Naive thymus-derived CD4-positive, alpha-beta T cell (primary cell): ENCODE data around the gene HELLS. TPM values are rescaled to one million over a fixed set of nuclear protein-coding genes. Genes with fewer than 3 reads are reported as not detected.
"Not testable (repeated sequence)": the region's sequence is repeated elsewhere in the genome, so short reads cannot be mapped to it uniquely, and the experiment has no call there.

Experiments
- ATAC-seq: fragments of 150-1000 bp; cut with Tn5 transposase; 2 replicates; pipeline ENCODE4 v1.10.0; 2021; ENCODE audit warnings: mild to moderate bottlenecking, moderate library complexity
- CTCF ChIA-PET: fragments of 350-600 bp; sonication (Branson Sonifier 250); formaldehyde crosslinking; loops from one replicate; lab custom pipeline; 2021; ENCODE audit warnings: antibody characterized with exemption; lab: Charles Lee
- POLR2A ChIA-PET: fragments of 350-600 bp; sonication (Branson Sonifier 250); formaldehyde crosslinking; loops from one replicate; lab custom pipeline; 2021; ENCODE audit warnings: antibody characterized with exemption, inconsistent platforms; lab: Charles Lee
- DNase-seq, 9 donors: peaks; one replicate each; pipeline versions ENCODE4 v3.0.0 to v3.0.0-alpha.2; 2020 to 2022; ENCODE audit warnings: mixed read lengths in 1 of 9
- H3K27ac ChIP-seq: one replicate; pipeline ENCODE4 v1.7.0; 2013; ENCODE audit warnings: mild to moderate bottlenecking, low read depth, low read length, moderate library complexity
- H3K27me3 ChIP-seq, 2 donors: one replicate each; pipeline ENCODE4 v1.7.0; 2013; ENCODE audit warnings: low read length in 2 of 2, mild to moderate bottlenecking in 2 of 2, moderate library complexity in 2 of 2; ENCODE audit not compliant: control insufficient read depth in 2 of 2, insufficient read depth in 2 of 2
- H3K36me3 ChIP-seq, 3 experiments: 1 replicate in 2 of 3; 2 replicates in 1 of 3; pipeline ENCODE4 v1.7.0; 2013; ENCODE audit warnings: low read length in 3 of 3, mild to moderate bottlenecking in 3 of 3, moderate library complexity in 1 of 3; ENCODE audit not compliant: insufficient read depth in 3 of 3, control insufficient read depth in 2 of 3
- H3K4me1 ChIP-seq, 2 donors: one replicate each; pipeline ENCODE4 v1.7.0; 2013; ENCODE audit warnings: low read length in 2 of 2, mild to moderate bottlenecking in 2 of 2, moderate library complexity in 1 of 2; ENCODE audit not compliant: control insufficient read depth in 2 of 2, insufficient read depth in 2 of 2
- H3K4me3 ChIP-seq: 2 replicates; pipeline ENCODE4 v1.7.0; 2013; ENCODE audit warnings: mild to moderate bottlenecking, low read length
- H3K9me3 ChIP-seq, 3 experiments: 1 replicate in 2 of 3; 2 replicates in 1 of 3; pipeline ENCODE4 v1.7.0; 2013; ENCODE audit warnings: low read length in 3 of 3; ENCODE audit not compliant: control insufficient read depth in 2 of 3
- H3K27ac Mint-ChIP-seq, 9 donors: one replicate each; pipeline ENCODE4 v1.8.0; 2020 to 2022; ENCODE audit warnings: mixed read lengths in 9 of 9, mild to moderate bottlenecking in 8 of 9, moderate library complexity in 5 of 9, inconsistent platforms in 2 of 9
- H3K27me3 Mint-ChIP-seq, 5 donors: one replicate each; pipeline ENCODE4 v1.8.0; 2021 to 2022; ENCODE audit warnings: mixed read lengths in 5 of 5, mild to moderate bottlenecking in 1 of 5
- H3K36me3 Mint-ChIP-seq, 5 donors: one replicate each; pipeline ENCODE4 v1.8.0; 2020 to 2022; ENCODE audit warnings: mixed read lengths in 5 of 5, mild to moderate bottlenecking in 3 of 5, inconsistent platforms in 1 of 5
- H3K4me1 Mint-ChIP-seq, 7 donors: one replicate each; pipeline ENCODE4 v1.8.0; 2020 to 2022; ENCODE audit warnings: mixed read lengths in 7 of 7, mild to moderate bottlenecking in 3 of 7, inconsistent platforms in 1 of 7
- H3K4me3 Mint-ChIP-seq, 10 donors: one replicate each; pipeline ENCODE4 v1.8.0; 2020 to 2022; ENCODE audit warnings: mild to moderate bottlenecking in 10 of 10, mixed read lengths in 10 of 10, moderate library complexity in 6 of 10, inconsistent platforms in 2 of 10
- H3K9me3 Mint-ChIP-seq, 11 donors: one replicate each; pipeline ENCODE4 v1.8.0; 2020 to 2022; ENCODE audit warnings: mixed read lengths in 11 of 11, mild to moderate bottlenecking in 4 of 11, inconsistent platforms in 1 of 11, moderate library complexity in 1 of 11
- intact Hi-C, 2 donors: fragments of 100-400 bp; cut with micrococcal nuclease; formaldehyde crosslinking; loops; one replicate each; pipeline ENCODE4 v1.15.1; 2023
- polyA plus RNA-seq, 2 donors: library from polyadenylated mRNA; unstranded; fragments of 300-500 nt; fragmentation: Illumina TruSeq; gene quantifications; one replicate each; pipeline ENCODE4 v1.2.3, GENCODE V29; 2021
- total RNA-seq, 6 experiments: library from RNA in 5 of 6; stranded (reverse) in 5 of 6; gene quantifications; 1 replicate in 5 of 6; 2 replicates in 1 of 6; pipeline ENCODE4 v1.2.3 and lab custom pipeline; 2021 to 2026

HELLS gene
- total and polyA plus RNA-seq, 7 experiments from 2014 or later: 2.7 to 107 (median 7.4) TPM

- peaks cover 0 to 7% (median 3%) of the 10 kb centered on the region in 5 donors for H3K36me3 Mint-ChIP-seq
- no peak for ATAC-seq
- intact Hi-C loops: loop anchor here (5.0 to 10.0 kb wide), 8 partner anchors 147 to 1704 kb away; partner anchors contain the start of genes CC2D2B (in 2 of the 2), FRA10AC1 (in 2 of the 2), EXOC6 (in 1 of the 2) and SLC35G1 (in 1 of the 2)
- Histone ChIP-seq H3K27me3 (no peaks in the 10 kb centered on the region), H3K4me3 (no peak overlapping the region), H3K4me1 (peaks cover 3 to 8% of the 10 kb centered on the region in 2 donors), H3K27ac (no peak overlapping the region), H3K9me3 (no peaks in the 10 kb centered on the region), H3K36me3 (peaks cover 0 to 5% (median 0%) of the 10 kb centered on the region in 3 experiments)
- peak overlapping the region in 1 of 10 donors; percentile 34 for H3K4me3 Mint-ChIP-seq
- no peak for DNase-seq
- CTCF ChIA-PET: no interaction called here
- peaks cover 0 to 3% (median 0%) of the 10 kb centered on the region in 11 donors for H3K9me3 Mint-ChIP-seq
- POLR2A ChIA-PET: no interaction called here
- peaks cover 0 to 24% (median 6%) of the 10 kb centered on the region in 5 donors for H3K27me3 Mint-ChIP-seq
- H3K27ac Mint-ChIP-seq: no peak overlapping the region
- H3K4me1 Mint-ChIP-seq: peaks cover 15 to 35% (median 23%) of the 10 kb centered on the region in 7 donors
Measured at GRCh38 chr10:94549221-94549620, 3.6 kb downstream of the HELLS start.

- H3K4me3 Mint-ChIP-seq, H3K4me1 ChIP-seq, H3K9me3 Mint-ChIP-seq, H3K4me1 Mint-ChIP-seq, H3K4me3 ChIP-seq, POLR2A ChIA-PET, H3K36me3 ChIP-seq, H3K9me3 ChIP-seq, CTCF ChIA-PET, DNase-seq, H3K27ac ChIP-seq, H3K27me3 ChIP-seq, intact Hi-C loops, H3K27me3 Mint-ChIP-seq, H3K27ac Mint-ChIP-seq, ATAC-seq: not testable (repeated sequence)
- H3K36me3 Mint-ChIP-seq: peaks cover 0 to 19% (median 4%) of the 10 kb centered on the region in 5 donors
Measured at GRCh38 chr10:94567714-94568307, 22.2 kb downstream of the HELLS start.

- ChIA-PET CTCF (no interaction called here), POLR2A (no interaction called here)
- no peak overlapping the region for H3K4me3 ChIP-seq
- H3K27me3 ChIP-seq: no peaks in the 10 kb centered on the region
- Mint-ChIP-seq H3K4me1 (no peaks in the 10 kb centered on the region), H3K27me3 (no peaks in the 10 kb centered on the region), H3K9me3 (peaks cover 0 to 2% (median 0%) of the 10 kb centered on the region in 11 donors), H3K4me3 (no peak overlapping the region), H3K36me3 (peaks cover 0 to 21% (median 6%) of the 10 kb centered on the region in 5 donors), H3K27ac (no peak overlapping the region)
- H3K4me1 ChIP-seq: no peaks in the 10 kb centered on the region
- no peak overlapping the region for H3K27ac ChIP-seq
- intact Hi-C loops: no loop called here
- H3K9me3 ChIP-seq: no peaks in the 10 kb centered on the region
- DNase-seq: no peak
- no peak for ATAC-seq
- H3K36me3 ChIP-seq: no peaks in the 10 kb centered on the region
Measured at GRCh38 chr10:94571081-94571480, 25.5 kb downstream of the HELLS start.

GRCh38 chr10:94571528-94571927 is 25.9 kb downstream of the HELLS start:
- no peaks in the 10 kb centered on the region for H3K27me3 ChIP-seq
- no peak overlapping the region for H3K4me3 ChIP-seq
- no peaks in the 10 kb centered on the region for H3K27me3 Mint-ChIP-seq
- ChIA-PET POLR2A (no interaction called here), CTCF (no interaction called here)
- no peak overlapping the region for H3K4me3 Mint-ChIP-seq
- H3K9me3 ChIP-seq: no peaks in the 10 kb centered on the region
- no peaks in the 10 kb centered on the region for H3K4me1 Mint-ChIP-seq
- intact Hi-C loops: no loop called here
- ATAC-seq (no peak), DNase-seq (no peak)
- no peak overlapping the region for H3K27ac ChIP-seq
- peaks cover 0 to 2% (median 0%) of the 10 kb centered on the region in 11 donors for H3K9me3 Mint-ChIP-seq
- H3K4me1 ChIP-seq: no peaks in the 10 kb centered on the region
- H3K36me3 ChIP-seq: no peaks in the 10 kb centered on the region
- H3K36me3 Mint-ChIP-seq: peaks cover 0 to 22% (median 4%) of the 10 kb centered on the region in 5 donors
- H3K27ac Mint-ChIP-seq: peak overlapping the region in 1 of 9 donors; percentile 6

- no peak for DNase-seq
- H3K27ac ChIP-seq: no peak overlapping the region
- H3K36me3 Mint-ChIP-seq: peaks cover 0 to 18% (median 7%) of the 10 kb centered on the region in 5 donors
Measured at GRCh38 chr10:94578790-94579189, 33.2 kb downstream of the HELLS start.

GRCh38 chr10:94583124-94583523 is 37.5 kb downstream of the HELLS start:
- H3K27me3 ChIP-seq: no peaks in the 10 kb centered on the region
- Mint-ChIP-seq H3K4me1 (peaks cover 0 to 3% (median 0%) of the 10 kb centered on the region in 7 donors), H3K4me3 (no peak overlapping the region), H3K36me3 (peaks cover 0 to 8% (median 0%) of the 10 kb centered on the region in 5 donors), H3K27me3 (no peaks in the 10 kb centered on the region), H3K9me3 (no peaks in the 10 kb centered on the region), H3K27ac (no peak overlapping the region)
- no peak overlapping the region for H3K4me3 ChIP-seq
- H3K27ac ChIP-seq: no peak overlapping the region
- DNase-seq (no peak), ATAC-seq (no peak)
- intact Hi-C loops: no loop called here
- no peaks in the 10 kb centered on the region for H3K36me3 ChIP-seq
- no peaks in the 10 kb centered on the region for H3K4me1 ChIP-seq
- POLR2A ChIA-PET: no interaction called here
- CTCF ChIA-PET: no interaction called here
- no peaks in the 10 kb centered on the region for H3K9me3 ChIP-seq

More at GRCh38 chr10:94578790-94579189, 33.2 kb downstream of the HELLS start:
- H3K4me3 Mint-ChIP-seq: no peak overlapping the region
- no peak overlapping the region for H3K4me3 ChIP-seq
- no peaks in the 10 kb centered on the region for H3K27me3 ChIP-seq
- POLR2A ChIA-PET: no interaction called here
- H3K4me1 Mint-ChIP-seq: peaks cover 0 to 3% (median 0%) of the 10 kb centered on the region in 7 donors
- H3K27me3 Mint-ChIP-seq: no peaks in the 10 kb centered on the region
- no peaks in the 10 kb centered on the region for H3K4me1 ChIP-seq
- CTCF ChIA-PET: no interaction called here
- no peak for ATAC-seq
- H3K36me3 ChIP-seq: no peaks in the 10 kb centered on the region
- H3K27ac Mint-ChIP-seq: no peak overlapping the region
- H3K9me3 ChIP-seq: no peaks in the 10 kb centered on the region
- intact Hi-C loops: no loop called here
- peaks cover 0 to 2% (median 0%) of the 10 kb centered on the region in 11 donors for H3K9me3 Mint-ChIP-seq
